Smooth muscle cell (in vitro differentiated cells): ENCODE data around the gene ADIPOR1. TPM values are rescaled to one million over a fixed set of nuclear protein-coding genes. Genes with fewer than 3 reads are reported as not detected.
A peak's percentile ranks its signal among the peaks of the same experiment; 100 is the strongest.
"Not testable (repeated sequence)": the region's sequence is repeated elsewhere in the genome, so short reads cannot be mapped to it uniquely, and the experiment has no call there.

Experiments used
- DNase-seq: peaks from one replicate; lab custom pipeline; 2025; ENCODE audit not compliant: unreplicated experiment; lab: John Stamatoyannopoulos, UW
- H2AFZ ChIP-seq: fragments of 200-600 bp; sonication (generic); 2 replicates; pipeline ENCODE4 v1.6.0; 2016; ENCODE audit warnings: antibody characterized with exemption, low read depth, mild to moderate bottlenecking
- H3F3A ChIP-seq: fragments of 200-600 bp; sonication (generic); 2 replicates; pipeline ENCODE4 v1.6.0; 2017; ENCODE audit warnings: antibody characterized with exemption, low read depth
- H3K27ac ChIP-seq: fragments of 200-600 bp; sonication (generic); 2 replicates; pipeline ENCODE4 v1.5.1; 2016; ENCODE audit warnings: low read depth, mild to moderate bottlenecking
- H3K27me3 ChIP-seq: fragments of 200-600 bp; sonication (generic); 2 replicates; pipeline ENCODE4 v1.6.1; 2016; ENCODE audit warnings: low read depth, mild to moderate bottlenecking
- H3K36me3 ChIP-seq: fragments of 200-600 bp; sonication (generic); 2 replicates; pipeline ENCODE4 v1.5.1; 2016; ENCODE audit warnings: low read depth
- H3K4me1 ChIP-seq: fragments of 200-600 bp; sonication (generic); 2 replicates; pipeline ENCODE4 v1.5.1; 2016; ENCODE audit warnings: low read depth
- H3K4me2 ChIP-seq: fragments of 200-600 bp; sonication (generic); 2 replicates; pipeline ENCODE4 v1.6.0; 2016; ENCODE audit warnings: mild to moderate bottlenecking
- H3K4me3 ChIP-seq: fragments of 200-600 bp; sonication (generic); 2 replicates; pipeline ENCODE4 v1.5.1; 2016; ENCODE audit warnings: mild to moderate bottlenecking
- H3K79me2 ChIP-seq: fragments of 200-600 bp; sonication (generic); 2 replicates; pipeline ENCODE4 v1.6.0; 2016; ENCODE audit warnings: low read depth, mild to moderate bottlenecking
- H3K9ac ChIP-seq: fragments of 200-600 bp; sonication (generic); 2 replicates; pipeline ENCODE4 v1.6.0; 2016; ENCODE audit warnings: low read depth
- H3K9me3 ChIP-seq: fragments of 200-600 bp; sonication (generic); replicated peaks from 2 replicates; pipeline ENCODE4 v1.5.1; 2016; ENCODE audit warnings: low read depth
- H4K20me1 ChIP-seq: fragments of 200-600 bp; sonication (generic); 2 replicates; pipeline ENCODE4 v1.6.0; 2016; ENCODE audit warnings: low read depth
- CTCF ChIP-seq: fragments of 200-600 bp; sonication (generic); IDR thresholded peaks from 2 replicates; pipeline ENCODE4 v1.5.1; 2017; ENCODE audit warnings: borderline replicate concordance, mild to moderate bottlenecking, antibody characterized with exemption; ENCODE audit not compliant: insufficient read depth, poor library complexity, severe bottlenecking
- WGBS: methylation state at CpG from one replicate; pipeline ENCODE4 v1.1.7; 2016; ENCODE audit warnings: low lambda C conversion rate; 5-methylcytosine and 5-hydroxymethylcytosine counted together
- polyA plus RNA-seq: library from polyadenylated mRNA; unstranded; fragments of >200 nt; fragmentation: Nextera tagmentation; extraction: Ambion mirVana; gene quantifications from 2 replicates; pipeline ENCODE4 v1.2.1, GENCODE V29; 2016
- total RNA-seq: library from RNA; depleted of rRNA; stranded (reverse); fragments of >200 nt; gene quantifications from 2 replicates; pipeline ENCODE4 v1.2.3, GENCODE V29; 2014

Gene ADIPOR1, protein sequence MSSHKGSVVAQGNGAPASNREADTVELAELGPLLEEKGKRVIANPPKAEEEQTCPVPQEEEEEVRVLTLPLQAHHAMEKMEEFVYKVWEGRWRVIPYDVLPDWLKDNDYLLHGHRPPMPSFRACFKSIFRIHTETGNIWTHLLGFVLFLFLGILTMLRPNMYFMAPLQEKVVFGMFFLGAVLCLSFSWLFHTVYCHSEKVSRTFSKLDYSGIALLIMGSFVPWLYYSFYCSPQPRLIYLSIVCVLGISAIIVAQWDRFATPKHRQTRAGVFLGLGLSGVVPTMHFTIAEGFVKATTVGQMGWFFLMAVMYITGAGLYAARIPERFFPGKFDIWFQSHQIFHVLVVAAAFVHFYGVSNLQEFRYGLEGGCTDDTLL
- total RNA-seq (132 TPM in 2 replicates), polyA plus RNA-seq (146 and 150 TPM in 2 replicates)

GRCh38 chr1:202957733-202958543, at the start of gene ADIPOR1:
TSS of gene ADIPOR1 (minus strand) at chr1:202958312. CDS start at chr1:202951070, 7,242 bp downstream.
- H2AFZ ChIP-seq = peak within 1 kb of the TSS; percentile 89
- H3K4me1 ChIP-seq = peaks cover 13% of the 10 kb centered on the region
- peak within 1 kb of the TSS; percentile 81 for H3K27ac ChIP-seq
- no peaks in the 10 kb centered on the region for H3K36me3 ChIP-seq
- no peaks in the 10 kb centered on the region for H3K27me3 ChIP-seq
- H3K4me2 ChIP-seq = peak within 1 kb of the TSS; percentile 97
- H3K4me3 ChIP-seq = peak within 1 kb of the TSS; percentile 96
- WGBS = under 1% methylated on average over 68 of the region's 86 CpGs
- peak; percentile 55 for DNase-seq
- peaks cover 46% of the 10 kb centered on the region for H4K20me1 ChIP-seq
- H3K9me3 ChIP-seq = no peaks in the 10 kb centered on the region
- H3K9ac ChIP-seq = peak within 1 kb of the TSS; percentile 96
- no peaks in the 10 kb centered on the region for H3F3A ChIP-seq
- peaks cover 50% of the 10 kb centered on the region for H3K79me2 ChIP-seq
- TF ChIP-seq CTCF = no peak

- TF ChIP-seq CTCF = no peak
- peak within 1 kb of the TSS; percentile 90 for H3K4me2 ChIP-seq
- peak within 1 kb of the TSS; percentile 95 for H3K9ac ChIP-seq
- peaks cover 33% of the 10 kb centered on the region for H4K20me1 ChIP-seq
- no peaks in the 10 kb centered on the region for H3K27me3 ChIP-seq
- H2AFZ ChIP-seq = peak within 1 kb of the TSS; percentile 96
- peaks cover 43% of the 10 kb centered on the region for H3K79me2 ChIP-seq
- H3K4me1 ChIP-seq = peaks cover 15% of the 10 kb centered on the region
- peak within 1 kb of the TSS; percentile 96 for H3K27ac ChIP-seq
- WGBS = 1% methylated on average over 69 of the region's 78 CpGs
- peaks cover 11% of the 10 kb centered on the region for H3K36me3 ChIP-seq
- no peaks in the 10 kb centered on the region for H3K9me3 ChIP-seq
- peaks cover 3% of the 10 kb centered on the region for H3F3A ChIP-seq
- peak; percentile 75 for DNase-seq
- peak within 1 kb of the TSS; percentile 87 for H3K4me3 ChIP-seq
Observed at GRCh38 chr1:203006948-203007871, 49.1 kb upstream of the ADIPOR1 start, which contains the start of gene TMEM183A. TSS of gene TMEM183A (plus strand) at chr1:203007374. CDS start at chr1:203007466, 92 bp downstream.

- H4K20me1 ChIP-seq = peaks cover 17% of the 10 kb centered on the region
- not testable (repeated sequence) for DNase-seq, H3K9ac ChIP-seq, H3K27ac ChIP-seq, H3K36me3 ChIP-seq, H3F3A ChIP-seq, H3K9me3 ChIP-seq, H3K27me3 ChIP-seq
- 61% methylated on average over 15 of the region's 17 CpGs for WGBS
- peak overlapping the region; percentile 87 for H2AFZ ChIP-seq
- H3K4me1 ChIP-seq = peaks cover 15% of the 10 kb centered on the region
- H3K4me2 ChIP-seq = peak overlapping the region; percentile 90
- H3K79me2 ChIP-seq = peaks cover 28% of the 10 kb centered on the region
- H3K4me3 ChIP-seq = peak overlapping the region; percentile 87
Observed at GRCh38 chr1:203005395-203006142, 47.5 kb upstream of the ADIPOR1 start.
